Activated T-cell treated with anti-CD3 and anti-CD28 coated beads for 1 hour (primary cell): ENCODE results near the gene NCSTN.

Source experiments
- DNase-seq: peaks from one replicate; pipeline ENCODE4 v3.0.0-alpha.2; 2020; ENCODE audit warnings: low read depth

The NCSTN gene

GRCh38 chr1:160352555-160352954 lies 9.4 kb downstream of the NCSTN start:
- no peak for DNase-seq

- DNase-seq, result no peak
Measured at GRCh38 chr1:160353223-160353622, 10.0 kb downstream of the NCSTN start.

GRCh38 chr1:160354388-160354985 lies 11.3 kb downstream of the NCSTN start:
- DNase-seq, result no peak

- DNase-seq, result no peak
Measured at GRCh38 chr1:160357286-160358002, 14.3 kb downstream of the NCSTN start.

- no peak for DNase-seq
Measured at GRCh38 chr1:160358073-160358472, 14.9 kb downstream of the NCSTN start.

- DNase-seq, result no peak
Measured at GRCh38 chr1:160359559-160360226, 16.5 kb downstream of the NCSTN start.

GRCh38 chr1:160360227-160360695 lies 17.1 kb downstream of the NCSTN start:
- no peak for DNase-seq

- no peak for DNase-seq
Measured at GRCh38 chr1:160361199-160361598, 18.0 kb downstream of the NCSTN start.

- no peak for DNase-seq
Measured at GRCh38 chr1:160361814-160362167, 18.6 kb downstream of the NCSTN start.

- no peak for DNase-seq
Measured at GRCh38 chr1:160362168-160362957, 19.2 kb downstream of the NCSTN start.

- no peak for DNase-seq
Measured at GRCh38 chr1:160363010-160363409, 19.8 kb downstream of the NCSTN start.

- DNase-seq, result no peak
Measured at GRCh38 chr1:160363951-160364735, 21.0 kb downstream of the NCSTN start.

GRCh38 chr1:160365325-160365724 lies 22.1 kb downstream of the NCSTN start:
- no peak for DNase-seq

GRCh38 chr1:160366731-160367515 lies 23.7 kb downstream of the NCSTN start, which contains the start of gene NHLH1:
Gene NHLH1 (plus strand): TSS chr1:160367071. CDS start chr1:160370732, 3,661 bp downstream.
- DNase-seq, result no peak

GRCh38 chr1:160367516-160367900 lies 24.3 kb downstream of the NCSTN start:
- DNase-seq, result no peak

GRCh38 chr1:160367934-160368923 lies 25.0 kb downstream of the NCSTN start:
- DNase-seq, result no peak

- DNase-seq, result no peak
Measured at GRCh38 chr1:160369087-160369486, 25.9 kb downstream of the NCSTN start.

GRCh38 chr1:160370561-160371345 lies 27.6 kb downstream of the NCSTN start:
- DNase-seq, result no peak

GRCh38 chr1:160371346-160371631 lies 28.1 kb downstream of the NCSTN start:
- DNase-seq, result no peak
